IPS-11a (cell line): ENCODE data around the gene GNB1L.

ENCODE experiments used
- H3K4me3 ChIP-seq: one replicate; pipeline ENCODE4 v1.5.1; 2013; ENCODE audit warnings: low read depth, low read length, control low read depth

Gene GNB1L

GRCh38 chr22:19864538-19865106 is 9.9 kb upstream of the GNB1L start:
- no peak overlapping the region for H3K4me3 ChIP-seq

GRCh38 chr22:19863571-19863970 is 8.9 kb upstream of the GNB1L start:
- no peak overlapping the region for H3K4me3 ChIP-seq

- H3K4me3 ChIP-seq = no peak overlapping the region
Observed at GRCh38 chr22:19862619-19863246, 8.1 kb upstream of the GNB1L start.

GRCh38 chr22:19859861-19860510 is 5.3 kb upstream of the GNB1L start:
- H3K4me3 ChIP-seq = no peak overlapping the region

- H3K4me3 ChIP-seq = no peak overlapping the region
Observed at GRCh38 chr22:19857382-19857781, 2.7 kb upstream of the GNB1L start.

GRCh38 chr22:19855504-19856409 is 1.1 kb upstream of the GNB1L start:
- peak overlapping the region; percentile 91 for H3K4me3 ChIP-seq

GRCh38 chr22:19853879-19854777 is 546 bp downstream of the GNB1L start:
- peak overlapping the region; percentile 91 for H3K4me3 ChIP-seq

GRCh38 chr22:19853058-19853878 is 1.4 kb downstream of the GNB1L start:
- peak overlapping the region; percentile 91 for H3K4me3 ChIP-seq

- H3K4me3 ChIP-seq = no peak overlapping the region
Observed at GRCh38 chr22:19852177-19852781, 2.4 kb downstream of the GNB1L start.

GRCh38 chr22:19851291-19852176 is 3.1 kb downstream of the GNB1L start:
- H3K4me3 ChIP-seq = no peak overlapping the region

- H3K4me3 ChIP-seq = no peak overlapping the region
Observed at GRCh38 chr22:19850763-19851109, 3.9 kb downstream of the GNB1L start.

GRCh38 chr22:19849835-19850762 is 4.6 kb downstream of the GNB1L start:
- no peak overlapping the region for H3K4me3 ChIP-seq

- H3K4me3 ChIP-seq = no peak overlapping the region
Observed at GRCh38 chr22:19848298-19849224, 6.1 kb downstream of the GNB1L start.

GRCh38 chr22:19847345-19847632 is 7.4 kb downstream of the GNB1L start:
- no peak overlapping the region for H3K4me3 ChIP-seq

GRCh38 chr22:19846620-19847344 is 7.9 kb downstream of the GNB1L start:
- H3K4me3 ChIP-seq = no peak overlapping the region
